ENCODE data around the gene DNPEP. TPM values are rescaled to one million over a fixed set of nuclear protein-coding genes. Genes with fewer than 3 reads are reported as not detected.

DNPEP gene
- total and polyA plus RNA-seq, 3 donors from 2014 or later = 84.8 to 145 (median 90.2) TPM

DNA sequence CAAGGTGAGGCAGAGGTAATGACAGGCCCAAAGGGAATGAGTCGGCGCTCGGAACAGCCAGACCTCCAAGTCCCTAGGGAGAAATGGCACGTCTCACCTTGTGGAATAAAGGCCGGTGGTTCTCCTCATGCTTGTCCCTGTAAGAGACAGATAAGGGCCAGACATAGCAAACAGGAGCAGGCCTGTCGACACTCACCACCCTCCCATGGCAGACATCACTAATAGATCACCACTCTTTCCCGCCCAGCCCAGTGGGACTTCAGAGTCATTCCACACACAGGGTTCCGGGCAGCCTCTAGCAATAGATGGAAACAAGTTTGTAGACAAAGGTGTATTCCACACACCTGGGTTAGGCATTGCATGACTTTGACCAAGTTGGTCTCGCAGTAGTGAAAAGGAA, 6.3 kb downstream of the DNPEP start:
- H3K4me1 ChIP-seq = peaks cover 1% of the 10 kb centered on the region
- intact Hi-C loops (cut with DNase I; ENCODE audit: low total_unique reads) = no loop called here
- 81 to 86% methylated on average over 4 to 9 of the region's 9 CpGs for WGBS, 2 donors
- TF ChIP-seq POLR2A (IDR thresholded peaks at IDR 0.05) (no peak), CTCF (IDR thresholded peaks at IDR 0.05) (no peak)
- DNase-seq = no peak
- H3K27ac ChIP-seq = no peak overlapping the region
- no peaks in the 10 kb centered on the region for H3K9me3 ChIP-seq
- H3K4me3 ChIP-seq = no peak overlapping the region
- no peaks in the 10 kb centered on the region for H3K36me3 ChIP-seq (ENCODE audit: low read depth, missing control alignments)
- H3K27me3 ChIP-seq = no peaks in the 10 kb centered on the region

DNA sequence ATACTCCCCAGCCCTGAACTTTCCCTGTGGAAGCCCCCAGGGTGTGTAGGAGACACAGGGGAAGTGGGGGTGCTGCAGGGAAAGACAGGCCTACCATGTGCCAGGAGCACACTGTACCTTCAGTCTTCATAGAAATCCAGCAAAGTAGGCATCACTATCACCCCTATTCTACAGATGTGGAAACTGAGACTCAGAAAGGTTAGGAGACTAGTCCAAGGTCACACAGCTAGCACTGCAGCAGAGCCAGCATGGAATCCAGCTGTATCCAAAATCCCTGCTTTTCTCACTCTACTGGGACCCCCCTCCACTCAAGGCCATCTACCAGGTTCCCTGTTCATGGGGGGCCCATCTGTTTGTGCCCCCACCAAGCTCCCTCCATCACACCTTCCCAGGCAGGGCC, 6.8 kb downstream of the DNPEP start:
- no peaks in the 10 kb centered on the region for H3K9me3 ChIP-seq
- no peaks in the 10 kb centered on the region for H3K36me3 ChIP-seq (ENCODE audit: low read depth, missing control alignments)
- H3K27me3 ChIP-seq = no peaks in the 10 kb centered on the region
- H3K4me1 ChIP-seq = no peaks in the 10 kb centered on the region
- H3K4me3 ChIP-seq = no peak overlapping the region
- no peak for TF ChIP-seq POLR2A (IDR thresholded peaks at IDR 0.05)
- TF ChIP-seq CTCF (IDR thresholded peaks at IDR 0.05) = no peak
- intact Hi-C loops (cut with DNase I; ENCODE audit: low total_unique reads) = no loop called here
- DNase-seq = no peak
- H3K27ac ChIP-seq = no peak overlapping the region

DNA sequence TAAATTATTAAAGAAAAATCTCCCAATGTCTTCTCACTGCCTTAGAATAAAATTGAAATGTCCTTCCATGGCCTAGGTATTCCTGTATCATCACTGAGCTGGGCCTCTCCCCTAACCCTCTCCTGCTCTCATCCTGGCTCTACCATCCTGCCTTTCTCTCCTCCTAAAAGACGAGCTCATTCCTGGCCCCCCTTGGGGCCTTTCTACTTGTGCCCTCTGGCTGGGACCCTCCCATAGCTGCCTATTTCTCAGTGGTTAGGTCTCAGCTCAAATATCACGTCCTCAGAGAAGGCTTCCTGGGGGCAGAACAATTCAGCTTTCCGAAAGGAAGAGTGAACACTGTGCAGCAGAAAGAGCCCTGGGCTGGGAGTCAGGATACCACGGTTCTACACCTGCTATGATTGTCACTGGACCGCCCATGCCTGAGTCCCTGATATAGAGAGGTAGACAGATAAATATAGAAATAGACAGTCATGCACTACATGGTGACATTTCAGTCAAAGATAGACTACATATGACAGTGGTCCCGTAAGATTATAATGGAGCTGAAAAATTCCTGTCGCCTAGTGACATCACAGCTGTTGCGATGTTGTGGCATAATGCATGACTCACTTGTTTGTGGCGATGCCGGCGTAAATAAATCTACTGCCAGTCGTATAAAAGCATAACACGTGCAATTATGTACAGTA, 9.4 kb downstream of the DNPEP start:
- 95 to 97% methylated on average over 13 of the region's 13 CpGs for WGBS, 2 donors
- DNase-seq = no peak
- no peak overlapping the region for H3K4me3 ChIP-seq
- no peaks in the 10 kb centered on the region for H3K9me3 ChIP-seq
- H3K36me3 ChIP-seq (ENCODE audit: low read depth, missing control alignments) = no peaks in the 10 kb centered on the region
- H3K27ac ChIP-seq = no peak overlapping the region
- no peaks in the 10 kb centered on the region for H3K27me3 ChIP-seq
- TF ChIP-seq CTCF (IDR thresholded peaks at IDR 0.05) (no peak), POLR2A (IDR thresholded peaks at IDR 0.05) (no peak)
- intact Hi-C loops (cut with DNase I; ENCODE audit: low total_unique reads) = no loop called here
- H3K4me1 ChIP-seq = no peaks in the 10 kb centered on the region

DNA sequence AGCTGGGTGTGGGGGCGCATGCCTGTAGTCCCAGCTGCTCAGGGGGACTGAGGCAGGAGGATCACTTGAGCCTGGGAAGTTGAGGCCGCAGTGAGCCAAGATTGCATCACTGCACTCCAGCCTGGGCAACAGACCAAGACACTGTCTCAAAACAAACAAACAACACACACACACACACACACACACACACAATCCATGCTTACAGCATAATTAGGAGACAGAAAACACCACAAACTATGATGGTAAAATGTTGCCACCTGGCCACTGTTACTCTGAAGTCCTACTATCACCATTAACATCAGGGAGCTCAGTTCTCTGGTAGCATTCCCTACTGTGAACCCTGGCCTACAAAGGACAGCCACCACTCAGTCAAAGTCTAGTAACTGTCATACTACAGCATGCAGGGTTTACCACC, 18.3 kb downstream of the DNPEP start:
- intact Hi-C loops (cut with DNase I; ENCODE audit: low total_unique reads) = no loop called here
- no peaks in the 10 kb centered on the region for H3K9me3 ChIP-seq
- H3K27ac ChIP-seq = no peak overlapping the region
- H3K36me3 ChIP-seq (ENCODE audit: low read depth, missing control alignments) = no peaks in the 10 kb centered on the region
- H3K4me3 ChIP-seq = no peak overlapping the region
- TF ChIP-seq CTCF (IDR thresholded peaks at IDR 0.05) (no peak), POLR2A (IDR thresholded peaks at IDR 0.05) (no peak)
- WGBS, 2 donors = 13 to 29% methylated on average over 2 of the region's 2 CpGs
- no peaks in the 10 kb centered on the region for H3K27me3 ChIP-seq
- DNase-seq = peak; percentile 45
- peaks cover 8% of the 10 kb centered on the region for H3K4me1 ChIP-seq

- TF ChIP-seq CTCF (IDR thresholded peaks at IDR 0.05) = no peak
- TF ChIP-seq POLR2A (IDR thresholded peaks at IDR 0.05) = no peak
- WGBS, 2 donors = 41 to 46% methylated on average over 3 of the region's 3 CpGs
- intact Hi-C loops (cut with DNase I; ENCODE audit: low total_unique reads) = no loop called here
- Histone ChIP-seq H3K36me3 (ENCODE audit: low read depth, missing control alignments) (no peaks in the 10 kb centered on the region), H3K4me3 (no peak overlapping the region), H3K4me1 (peaks cover 8% of the 10 kb centered on the region), H3K27ac (peak overlapping the region in 1 of 2 donors; percentile 45), H3K27me3 (no peaks in the 10 kb centered on the region), H3K9me3 (no peaks in the 10 kb centered on the region)
- no peak for DNase-seq
Measured at GRCh38 chr2:219368690-219369191, 19.0 kb downstream of the DNPEP start.
